Measurements from ENCODE around the gene DCUN1D3. TPM values are rescaled to one million over a fixed set of nuclear protein-coding genes. Genes with fewer than 3 reads are reported as not detected.

Gene DCUN1D3
- total RNA-seq, 1 experiment from 2014 or later, result 16.1 TPM

DNA sequence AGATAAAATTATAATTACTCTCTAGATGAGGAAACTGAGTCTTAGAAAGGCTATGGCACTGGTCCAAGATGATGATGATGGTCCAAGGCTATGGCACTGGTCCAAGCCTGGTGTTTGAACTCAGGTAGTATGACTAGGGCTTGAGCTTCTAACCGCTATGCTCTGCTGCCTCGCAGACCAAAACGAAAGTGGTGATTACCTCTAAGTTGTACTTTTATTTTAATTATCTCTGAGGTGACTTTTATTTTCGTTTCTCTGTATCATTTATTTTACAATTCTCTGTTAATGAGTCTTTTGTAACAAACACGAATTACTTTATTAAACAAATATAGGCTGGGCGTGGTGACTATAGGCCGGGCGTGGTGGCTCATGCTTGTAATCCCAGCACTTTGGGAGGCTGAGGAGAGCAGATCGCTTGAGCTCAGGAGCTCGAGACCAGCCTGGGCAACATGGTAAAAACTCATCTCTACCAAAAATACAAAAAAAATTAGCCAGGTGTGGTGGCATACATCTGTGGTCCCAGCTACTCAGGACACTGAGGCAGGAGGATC is 88.2 kb downstream of the DCUN1D3 start:
- H3K4me3 Mint-ChIP-seq, result no peak overlapping the region
- no peak overlapping the region for H2BK120ac ChIP-seq (ENCODE audit: low read depth, low read length, poor library complexity, severe bottlenecking)
- no peak overlapping the region for H3K9ac ChIP-seq (ENCODE audit: extremely low read depth, insufficient read length, low read length)
- H3K4me1 Mint-ChIP-seq, result peaks cover 7 to 11% of the 10 kb centered on the region in 2 experiments; a peak in 3 of 4 replicates
- H4K91ac ChIP-seq (ENCODE audit: insufficient read length, low read depth, low read length), result no peak overlapping the region
- no peaks in the 10 kb centered on the region for H3K27me3 Mint-ChIP-seq (ENCODE audit: low read depth)
- no peak overlapping the region for H4K5ac ChIP-seq (ENCODE audit: insufficient read length, low read depth, low read length)
- no CpG with 5 or more reads among the region's 10 CpGs for WGBS (ENCODE audit: extremely low coverage, insufficient read length, low lambda C conversion rate)
- no peaks in the 10 kb centered on the region for H4K20me1 ChIP-seq (ENCODE audit: control insufficient read depth, insufficient read depth, insufficient read length)
- no peak for DNase-seq
- no peak overlapping the region for H3K23ac ChIP-seq (ENCODE audit: insufficient read length, low read depth, low read length)
- no peaks in the 10 kb centered on the region for H3K27me3 ChIP-seq (ENCODE audit: insufficient read depth, low read length)
- H3K18ac ChIP-seq (ENCODE audit: insufficient read length, low read depth, low read length), result no peak overlapping the region
- H2BK15ac ChIP-seq (ENCODE audit: low read depth, low read length), result no peak overlapping the region
- H3K4me2 ChIP-seq (ENCODE audit: insufficient read depth, insufficient read length, low read length), result no peak overlapping the region
- no peaks in the 10 kb centered on the region for H3K23me2 ChIP-seq (ENCODE audit: insufficient read length, low read depth, low read length, poor library complexity, severe bottlenecking)
- no peak overlapping the region for H3K27ac ChIP-seq (ENCODE audit: insufficient read length, low read depth, low read length)
- H2AFZ ChIP-seq (ENCODE audit: low read length), result no peak overlapping the region
- H3K79me2 ChIP-seq (ENCODE audit: insufficient read depth, low read length), result no peaks in the 10 kb centered on the region
- H4K8ac ChIP-seq (replicated peaks; ENCODE audit: insufficient read length, low read depth, low read length), result no peak overlapping the region
- no peak overlapping the region for H3T11ph ChIP-seq (ENCODE audit: low read length)
- TF ChIP-seq, protein P1, sequence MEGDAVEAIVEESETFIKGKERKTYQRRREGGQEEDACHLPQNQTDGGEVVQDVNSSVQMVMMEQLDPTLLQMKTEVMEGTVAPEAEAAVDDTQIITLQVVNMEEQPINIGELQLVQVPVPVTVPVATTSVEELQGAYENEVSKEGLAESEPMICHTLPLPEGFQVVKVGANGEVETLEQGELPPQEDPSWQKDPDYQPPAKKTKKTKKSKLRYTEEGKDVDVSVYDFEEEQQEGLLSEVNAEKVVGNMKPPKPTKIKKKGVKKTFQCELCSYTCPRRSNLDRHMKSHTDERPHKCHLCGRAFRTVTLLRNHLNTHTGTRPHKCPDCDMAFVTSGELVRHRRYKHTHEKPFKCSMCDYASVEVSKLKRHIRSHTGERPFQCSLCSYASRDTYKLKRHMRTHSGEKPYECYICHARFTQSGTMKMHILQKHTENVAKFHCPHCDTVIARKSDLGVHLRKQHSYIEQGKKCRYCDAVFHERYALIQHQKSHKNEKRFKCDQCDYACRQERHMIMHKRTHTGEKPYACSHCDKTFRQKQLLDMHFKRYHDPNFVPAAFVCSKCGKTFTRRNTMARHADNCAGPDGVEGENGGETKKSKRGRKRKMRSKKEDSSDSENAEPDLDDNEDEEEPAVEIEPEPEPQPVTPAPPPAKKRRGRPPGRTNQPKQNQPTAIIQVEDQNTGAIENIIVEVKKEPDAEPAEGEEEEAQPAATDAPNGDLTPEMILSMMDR (conservative IDR thresholded peaks at IDR 0.05), result no peak
- peaks cover 3 to 19% (median 14%) of the 10 kb centered on the region in 3 experiments; a peak in 5 of 7 replicates for H3K36me3 Mint-ChIP-seq (ENCODE audit: insufficient read depth in 1 of 3, low read depth in 3 of 3)
- no peaks in the 10 kb centered on the region for H3K4me1 ChIP-seq (ENCODE audit: insufficient read depth, low read length)
- no peaks in the 10 kb centered on the region for H3K79me1 ChIP-seq (ENCODE audit: insufficient read depth, low read depth, low read length, poor library complexity, severe bottlenecking)
- H3K27ac Mint-ChIP-seq, result no peak overlapping the region
- no peaks in the 10 kb centered on the region for H3K9me3 Mint-ChIP-seq
- no peak overlapping the region for H2BK12ac ChIP-seq (ENCODE audit: insufficient read length, low read depth, low read length)
- no peak overlapping the region for H2AK5ac ChIP-seq (ENCODE audit: insufficient read length, low read length)
- H3K56ac ChIP-seq (ENCODE audit: insufficient read length, low read depth, low read length), result no peak overlapping the region
- no peak overlapping the region for H3K4ac ChIP-seq (ENCODE audit: low read depth, low read length)
- no peaks in the 10 kb centered on the region for H3K9me3 ChIP-seq (ENCODE audit: control insufficient read depth, low read depth, low read length)
- no peak overlapping the region for H2BK5ac ChIP-seq (ENCODE audit: insufficient read length, low read length)
- no peak overlapping the region for H3K14ac ChIP-seq (ENCODE audit: insufficient read depth, low read length)
- H2BK20ac ChIP-seq (ENCODE audit: low read depth, low read length, poor library complexity, severe bottlenecking), result no peak overlapping the region
